Upper lobe of right lung (tissue), 1 donor: ENCODE data around the gene TPO. TPM values are rescaled to one million over a fixed set of nuclear protein-coding genes. Genes with fewer than 3 reads are reported as not detected.
A peak's percentile ranks its signal among the peaks of the same experiment; 100 is the strongest.
"Not testable (repeated sequence)": the region's sequence is repeated elsewhere in the genome, so short reads cannot be mapped to it uniquely, and the experiment has no call there.

ENCODE experiments used
- ATAC-seq: fragments of 200-7000 bp; cut with Tn5 transposase; one replicate; pipeline ENCODE4 v1.9.1; 2020; ENCODE audit warnings: mild to moderate bottlenecking, moderate library complexity
- DNase-seq: peaks from one replicate; pipeline ENCODE4 v3.0.0-alpha.2; 2020
- H3K27ac ChIP-seq: fragments of 200-600 bp; one replicate; pipeline ENCODE4 v1.8.0; 2022
- H3K27me3 ChIP-seq: fragments of 200-600 bp; one replicate; pipeline ENCODE4 v1.8.0; 2022; ENCODE audit warnings: mild to moderate bottlenecking
- H3K36me3 ChIP-seq: fragments of 200-600 bp; one replicate; pipeline ENCODE4 v1.8.0; 2022
- H3K4me1 ChIP-seq: fragments of 200-600 bp; one replicate; pipeline ENCODE4 v1.8.0; 2022
- H3K4me3 ChIP-seq: fragments of 200-600 bp; one replicate; pipeline ENCODE4 v1.8.0; 2022; ENCODE audit warnings: mild to moderate bottlenecking
- H3K9me3 ChIP-seq: fragments of 200-600 bp; one replicate; pipeline ENCODE4 v1.8.0; 2022
- CTCF ChIP-seq: fragments of 200-600 bp; IDR thresholded peaks from one replicate; pipeline ENCODE4 v1.8.0; 2022; ENCODE audit warnings: antibody characterized with exemption
- intact Hi-C: fragments of 100-400 bp; cut with DNase I; formaldehyde crosslinking; loops from one replicate; pipeline ENCODE4 v1.11.0; 2022
- total RNA-seq: library from RNA; stranded (reverse); fragmentation: NEBNext Ultra II Directional; extraction: Animal tissue kit (Norgen Biotek cat#: 25700); gene quantifications from one replicate; pipeline ENCODE4 v1.2.1, GENCODE V29; 2021
- donor health status: DM: no; HTN: yes; CAD: no; lungs with severe emphysema.

Gene TPO
- total RNA-seq, 1 donor from 2014 or later, result not detected

- no peak for TF ChIP-seq CTCF
- peak; percentile 54 for DNase-seq
- Histone ChIP-seq H3K9me3 (no peaks in the 10 kb centered on the region), H3K27ac (no peak overlapping the region), H3K4me3 (no peak overlapping the region), H3K4me1 (no peaks in the 10 kb centered on the region), H3K36me3 (no peaks in the 10 kb centered on the region), H3K27me3 (no peaks in the 10 kb centered on the region)
- intact Hi-C loops, result no loop called here
- no peak for ATAC-seq
These were observed 78.5 kb downstream of the TPO start for GRCh38 chr2:1491751-1492150.

- intact Hi-C loops, H3K36me3 ChIP-seq, ATAC-seq, H3K4me1 ChIP-seq, H3K27ac ChIP-seq, H3K4me3 ChIP-seq, H3K9me3 ChIP-seq, H3K27me3 ChIP-seq: not testable (repeated sequence)
- peak; percentile 27 for DNase-seq
These were observed 79.0 kb downstream of the TPO start for GRCh38 chr2:1492231-1492630.

GRCh38 chr2:1492711-1493430 lies 79.6 kb downstream of the TPO start:
- ATAC-seq, result peak; percentile 4
- Histone ChIP-seq H3K36me3 (no peaks in the 10 kb centered on the region), H3K27me3 (no peaks in the 10 kb centered on the region), H3K4me3 (no peak overlapping the region), H3K27ac (no peak overlapping the region), H3K4me1 (no peaks in the 10 kb centered on the region), H3K9me3 (no peaks in the 10 kb centered on the region)
- DNase-seq, result peak; percentile 39
- TF ChIP-seq CTCF, result no peak
- intact Hi-C loops, result no loop called here

GRCh38 chr2:1493431-1494126 lies 80.3 kb downstream of the TPO start:
- Histone ChIP-seq H3K36me3 (no peaks in the 10 kb centered on the region), H3K9me3 (no peaks in the 10 kb centered on the region), H3K4me1 (no peaks in the 10 kb centered on the region), H3K27me3 (no peaks in the 10 kb centered on the region), H3K27ac (no peak overlapping the region), H3K4me3 (no peak overlapping the region)
- no peak for TF ChIP-seq CTCF
- intact Hi-C loops, result no loop called here
- peak; percentile 57 for DNase-seq
- ATAC-seq, result no peak

- Histone ChIP-seq H3K9me3 (no peaks in the 10 kb centered on the region), H3K27me3 (no peaks in the 10 kb centered on the region), H3K4me1 (no peaks in the 10 kb centered on the region), H3K27ac (no peak overlapping the region), H3K36me3 (no peaks in the 10 kb centered on the region), H3K4me3 (no peak overlapping the region)
- no peak for TF ChIP-seq CTCF
- DNase-seq (peak; percentile 47), ATAC-seq (no peak)
- intact Hi-C loops, result no loop called here
These were observed 81.0 kb downstream of the TPO start for GRCh38 chr2:1494257-1494656.

- intact Hi-C loops, result no loop called here
- DNase-seq, result no peak
- H3K4me3 ChIP-seq, result no peak overlapping the region
- ATAC-seq, result no peak
- TF ChIP-seq CTCF, result no peak
- H3K27me3 ChIP-seq, result no peaks in the 10 kb centered on the region
- H3K27ac ChIP-seq, result no peak overlapping the region
- H3K4me1 ChIP-seq, result no peaks in the 10 kb centered on the region
- H3K9me3 ChIP-seq, result no peaks in the 10 kb centered on the region
- H3K36me3 ChIP-seq, result no peaks in the 10 kb centered on the region
These were observed 81.6 kb downstream of the TPO start for GRCh38 chr2:1494906-1495305.
